ENCODE measurements around the gene USP37.

The USP37 gene

GRCh38 chr2:218431878-218432277 is 136.3 kb downstream of the USP37 start:
- no peak for DNase-seq (ENCODE audit: low read depth in 3 of 3)

GRCh38 chr2:218430721-218431120 is 137.4 kb downstream of the USP37 start:
- no peak for DNase-seq (ENCODE audit: low read depth in 3 of 3)

- no peak for DNase-seq (ENCODE audit: low read depth in 3 of 3)
These were observed 138.0 kb downstream of the USP37 start for GRCh38 chr2:218429911-218430692.

DNA sequence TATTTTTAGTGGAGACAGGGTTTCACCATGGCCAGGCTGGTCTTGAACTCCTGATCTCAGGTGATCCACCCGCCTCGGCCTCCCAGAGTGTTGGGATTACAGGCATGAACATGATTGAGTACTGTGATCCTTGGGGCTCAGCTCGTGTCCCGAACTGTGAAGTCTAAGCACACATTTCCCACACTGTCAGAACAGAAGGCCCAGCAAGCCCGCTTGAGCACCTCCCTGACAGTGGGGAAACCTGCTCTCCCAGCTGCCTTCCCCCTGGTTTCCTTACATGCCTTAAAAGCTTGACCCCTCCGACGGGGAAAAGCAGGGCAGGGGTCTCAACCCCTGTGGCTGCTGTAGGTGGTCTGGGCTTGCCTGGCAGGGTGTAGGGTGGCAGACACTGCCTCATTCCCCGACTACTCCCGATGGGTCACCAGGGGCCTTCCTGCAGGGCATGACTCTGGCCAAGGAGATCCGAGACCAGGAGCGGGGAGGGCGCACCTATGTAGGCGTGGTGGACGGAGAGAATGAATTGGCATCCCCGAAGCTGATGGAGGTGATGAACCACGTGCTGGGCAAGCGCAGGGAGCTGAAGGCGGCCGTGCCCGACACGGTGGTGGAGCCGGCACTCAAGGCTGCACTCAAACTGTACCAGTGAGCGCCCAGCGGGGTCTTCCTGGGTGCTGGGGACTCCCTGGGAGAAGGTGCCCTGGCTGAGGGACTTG is 139.1 kb downstream of the USP37 start:
- no peak for DNase-seq (ENCODE audit: low read depth in 3 of 3)

- no peak for DNase-seq (ENCODE audit: low read depth in 3 of 3)
These were observed 140.4 kb downstream of the USP37 start for GRCh38 chr2:218427741-218428140.

DNA sequence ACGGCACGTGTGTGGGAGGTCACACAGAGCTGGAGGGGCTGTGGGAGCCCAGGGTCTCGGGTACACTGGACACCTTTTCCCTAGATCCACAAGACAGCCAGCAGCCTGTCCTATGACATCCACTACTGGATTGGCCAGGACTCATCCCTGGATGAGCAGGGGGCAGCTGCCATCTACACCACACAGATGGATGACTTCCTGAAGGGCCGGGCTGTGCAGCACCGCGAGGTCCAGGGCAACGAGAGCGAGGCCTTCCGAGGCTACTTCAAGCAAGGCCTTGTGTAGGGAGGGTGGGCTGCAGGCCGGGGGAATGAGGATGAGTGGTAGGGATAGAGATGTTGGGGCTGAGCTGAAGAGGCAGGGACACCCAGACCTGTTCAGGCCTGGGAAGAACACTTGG is 142.6 kb downstream of the USP37 start:
- DNase-seq (ENCODE audit: low read depth in 3 of 3), result no peak

- no peak for DNase-seq (ENCODE audit: low read depth in 3 of 3)
These were observed 144.6 kb downstream of the USP37 start for GRCh38 chr2:218423584-218423983.

DNA sequence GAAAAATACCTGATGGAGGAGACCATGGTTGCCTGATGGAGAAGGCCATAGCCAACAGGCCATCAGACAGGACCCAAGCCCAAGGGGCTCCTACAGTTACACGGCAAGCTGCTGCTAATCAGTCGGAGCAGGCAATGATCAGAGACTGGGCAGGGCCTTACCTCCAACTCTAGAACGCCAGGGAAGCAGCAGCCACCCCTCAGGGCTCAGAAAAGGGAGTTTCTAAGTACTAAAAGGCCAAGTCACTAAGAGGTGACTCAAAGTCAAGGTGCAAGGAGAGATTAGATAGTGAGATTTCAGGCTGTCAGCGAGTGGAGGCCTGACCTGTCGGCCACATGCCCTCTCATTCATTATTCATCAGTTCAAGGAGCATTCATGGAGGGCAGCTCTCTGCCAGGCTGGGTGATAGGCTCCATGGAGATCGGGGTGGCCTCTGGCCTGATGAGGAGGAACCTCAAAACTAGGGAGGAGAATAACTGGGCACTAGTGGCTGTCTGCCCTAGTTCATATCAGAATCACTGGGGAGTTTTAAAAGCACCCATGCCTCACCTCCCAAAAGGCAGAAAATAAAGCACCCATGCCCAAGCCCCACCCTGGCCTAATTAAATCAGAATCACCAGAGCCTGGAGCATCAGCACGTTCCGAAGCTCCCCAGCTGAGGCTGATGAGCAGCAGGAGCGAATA is 145.6 kb downstream of the USP37 start:
- no peak for DNase-seq (ENCODE audit: low read depth in 3 of 3)

GRCh38 chr2:218421027-218421426 is 147.1 kb downstream of the USP37 start:
- DNase-seq (ENCODE audit: low read depth in 3 of 3), result no peak

GRCh38 chr2:218419630-218420216 is 148.4 kb downstream of the USP37 start:
- no peak for DNase-seq (ENCODE audit: low read depth in 3 of 3)

DNA sequence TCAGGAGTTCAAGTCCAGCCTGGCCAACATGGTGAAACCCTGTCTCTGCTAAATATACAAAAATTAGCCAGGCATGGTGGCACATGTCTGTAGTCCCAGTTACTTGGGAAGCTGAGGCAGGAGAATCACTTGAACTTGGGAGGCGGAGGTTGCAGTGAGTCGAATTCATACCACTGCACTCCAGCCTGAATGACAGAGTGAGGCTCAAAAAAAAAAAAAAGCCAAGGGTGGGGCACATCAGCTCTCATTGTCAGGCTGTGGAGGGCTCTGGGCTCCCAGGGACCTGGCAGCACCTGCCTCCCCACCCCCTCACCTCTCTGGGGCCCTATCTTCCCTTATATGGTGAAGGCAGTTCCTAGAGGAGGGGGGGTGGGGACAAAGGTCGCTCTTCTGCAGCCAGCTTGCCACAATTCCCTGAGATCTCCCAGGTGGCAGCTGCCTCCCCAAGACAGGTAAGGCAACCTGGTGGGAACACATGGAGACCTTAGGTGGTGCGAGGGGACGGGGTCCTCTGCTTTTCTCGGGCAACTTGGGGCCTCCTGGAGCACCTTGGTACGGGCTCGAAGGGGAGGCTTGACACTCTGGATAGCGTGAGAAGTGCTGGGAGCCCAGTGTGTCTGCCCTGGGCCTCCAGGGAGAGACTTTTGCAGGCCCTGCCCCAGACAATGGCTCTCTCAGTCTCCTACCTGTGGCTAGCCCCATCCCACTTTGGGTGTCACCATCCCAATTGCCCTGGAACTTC is 149.3 kb downstream of the USP37 start, which contains the start of gene VIL1:
Gene VIL1 (plus strand): TSS at position 407 of the 742 bp plus-strand sequence. CDS start 4,656 bp downstream, outside the sequence.
- DNase-seq (ENCODE audit: low read depth in 3 of 3), result no peak

DNA sequence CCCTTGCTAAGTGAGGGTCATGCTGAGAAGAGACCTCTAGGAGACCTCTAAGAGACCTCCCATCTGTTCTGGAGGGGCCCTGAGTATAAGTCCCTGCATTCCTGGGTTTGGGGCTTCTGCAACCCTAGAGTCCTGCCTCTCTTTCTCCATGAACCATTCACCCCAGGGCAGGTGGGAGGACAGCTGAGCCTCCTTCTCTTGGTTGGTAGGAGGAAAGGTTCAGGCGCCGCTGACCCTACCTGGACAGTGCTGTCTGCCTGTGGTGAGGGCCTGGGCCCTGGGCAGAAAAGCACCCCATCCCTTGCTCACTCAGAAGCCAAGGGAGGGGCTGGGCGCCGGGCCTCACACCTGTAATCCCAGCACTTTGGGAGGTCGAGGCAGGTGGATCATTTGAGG is 149.8 kb downstream of the USP37 start:
- DNase-seq (ENCODE audit: low read depth in 3 of 3), result no peak

- DNase-seq (ENCODE audit: low read depth in 3 of 3), result no peak
These were observed 160.4 kb downstream of the USP37 start for GRCh38 chr2:218407717-218408116.

- DNase-seq (ENCODE audit: low read depth in 3 of 3), result peak; percentile 39 to 49 (median 40)
These were observed 161.1 kb downstream of the USP37 start for GRCh38 chr2:218406949-218407618.

DNA sequence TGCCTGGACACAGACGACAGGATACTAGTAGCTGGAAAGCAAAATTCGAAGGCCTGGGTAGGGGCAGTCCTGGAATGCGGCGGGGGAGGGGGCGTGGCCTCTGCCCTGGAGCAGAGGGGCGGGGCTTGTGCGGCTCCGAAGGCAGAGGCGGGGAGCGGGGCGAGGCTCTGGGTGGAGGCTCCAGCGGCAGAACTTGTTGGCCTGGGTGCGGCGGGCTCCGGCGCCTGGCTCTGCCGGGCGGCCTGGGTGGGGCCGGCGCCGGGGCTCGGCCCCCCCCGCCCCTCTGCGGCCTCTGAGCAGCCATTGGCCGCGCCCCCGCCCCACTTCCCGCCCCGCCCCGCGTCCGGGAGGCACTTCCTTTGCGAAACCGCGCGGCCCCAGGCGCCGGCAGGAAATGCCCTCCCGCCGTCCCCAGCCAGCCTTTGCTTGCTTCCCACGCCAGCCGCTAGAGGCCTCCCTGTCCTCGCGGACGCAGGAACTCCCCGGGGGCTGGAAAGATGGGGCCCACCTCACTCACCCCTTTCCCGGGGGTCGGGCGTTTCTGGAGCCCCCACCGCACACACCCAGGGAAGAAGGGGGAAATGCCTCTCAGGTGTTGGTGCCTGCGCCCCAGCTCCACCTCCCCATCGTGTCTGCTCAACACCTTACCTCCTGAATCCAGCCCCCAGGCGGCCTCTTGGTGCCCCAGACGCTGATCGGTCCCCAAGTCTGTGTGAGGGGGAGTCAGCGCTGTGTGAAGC is 161.8 kb downstream of the USP37 start:
- peak; percentile 72 to 90 (median 77) for DNase-seq (ENCODE audit: low read depth in 3 of 3)

DNA sequence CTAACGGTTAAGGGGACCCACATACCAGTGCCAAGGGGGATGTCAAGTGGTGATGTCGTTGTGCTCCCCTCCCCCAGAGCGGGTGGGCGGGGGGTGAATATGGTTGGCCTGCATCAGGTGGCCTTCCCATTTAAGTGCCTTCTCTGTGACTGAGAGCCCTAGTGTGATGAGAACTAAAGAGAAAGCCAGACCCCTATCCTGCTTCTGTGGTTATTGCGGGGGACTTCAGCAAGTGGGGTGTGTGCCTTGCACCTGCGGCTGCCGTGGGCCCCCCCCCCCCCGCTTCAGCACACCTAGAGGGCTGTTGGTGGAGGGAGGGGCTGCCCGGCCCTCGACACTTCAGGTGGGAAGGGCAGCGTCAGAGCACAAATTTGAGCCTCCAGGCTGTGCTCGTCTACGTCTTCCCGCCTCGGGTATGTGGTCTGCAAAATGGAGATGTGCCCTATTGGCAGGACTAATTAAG is 162.4 kb downstream of the USP37 start:
- DNase-seq (ENCODE audit: low read depth in 3 of 3), result no peak

DNA sequence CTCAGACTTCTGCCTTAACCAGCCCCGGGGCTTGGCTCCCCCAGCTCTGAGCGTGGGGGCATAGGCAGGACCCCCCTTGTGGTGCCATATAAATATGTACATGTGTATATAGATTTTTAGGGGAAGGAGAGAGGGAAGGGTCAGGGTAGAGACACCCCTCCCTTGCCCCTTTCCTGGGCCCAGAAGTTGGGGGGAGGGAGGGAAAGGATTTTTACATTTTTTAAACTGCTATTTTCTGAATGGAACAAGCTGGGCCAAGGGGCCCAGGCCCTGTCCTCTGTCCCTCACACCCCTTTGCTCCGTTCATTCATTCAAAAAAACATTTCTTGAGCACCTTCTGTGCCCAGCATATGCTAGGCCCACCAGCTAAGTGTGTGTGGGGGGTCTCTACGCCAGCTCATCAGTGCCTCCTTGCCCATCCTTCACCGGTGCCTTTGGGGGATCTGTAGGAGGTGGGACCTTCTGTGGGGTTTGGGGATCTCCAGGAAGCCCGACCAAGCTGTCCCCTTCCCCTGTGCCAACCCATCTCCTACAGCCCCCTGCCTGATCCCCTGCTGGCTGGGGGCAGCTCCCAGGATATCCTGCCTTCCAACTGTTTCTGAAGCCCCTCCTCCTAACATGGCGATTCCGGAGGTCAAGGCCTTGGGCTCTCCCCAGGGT is 162.9 kb downstream of the USP37 start:
- no peak for DNase-seq (ENCODE audit: low read depth in 3 of 3)

DNA sequence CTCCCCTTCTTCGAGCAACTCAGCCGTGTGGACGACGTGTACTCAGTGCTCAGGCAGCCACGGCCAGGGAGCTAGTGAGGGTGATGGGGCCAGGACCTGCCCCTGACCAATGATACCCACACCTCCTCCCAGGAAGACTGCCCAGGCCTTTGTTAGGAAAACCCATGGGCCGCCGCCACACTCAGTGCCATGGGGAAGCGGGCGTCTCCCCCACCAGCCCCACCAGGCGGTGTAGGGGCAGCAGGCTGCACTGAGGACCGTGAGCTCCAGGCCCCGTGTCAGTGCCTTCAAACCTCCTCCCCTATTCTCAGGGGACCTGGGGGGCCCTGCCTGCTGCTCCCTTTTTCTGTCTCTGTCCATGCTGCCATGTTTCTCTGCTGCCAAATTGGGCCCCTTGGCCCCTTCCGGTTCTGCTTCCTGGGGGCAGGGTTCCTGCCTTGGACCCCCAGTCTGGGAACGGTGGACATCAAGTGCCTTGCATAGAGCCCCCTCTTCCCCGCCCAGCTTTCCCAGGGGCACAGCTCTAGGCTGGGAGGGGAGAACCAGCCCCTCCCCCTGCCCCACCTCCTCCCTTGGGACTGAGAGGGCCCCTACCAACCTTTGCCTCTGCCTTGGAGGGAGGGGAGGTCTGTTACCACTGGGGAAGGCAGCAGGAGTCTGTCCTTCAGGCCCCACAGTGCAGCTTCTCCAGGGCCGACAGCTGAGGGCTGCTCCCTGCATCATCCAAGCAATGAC is 163.6 kb downstream of the USP37 start:
- no peak for DNase-seq (ENCODE audit: low read depth in 3 of 3)

GRCh38 chr2:218403810-218404209 is 164.3 kb downstream of the USP37 start:
- DNase-seq (ENCODE audit: low read depth in 3 of 3), result no peak

Data from stimulated activated CD4-positive, alpha-beta T cell treated with anti-CD3 and anti-CD28 coated beads, TNF-alpha, amount 100 ng/mL, for 4 hours (primary cell).